ENCODE results near the gene ADAMTS2. TPM values are rescaled to one million over a fixed set of nuclear protein-coding genes. Genes with fewer than 3 reads are reported as not detected.

ADAMTS2 gene
- total RNA-seq, 1 donor from 2014 or later = 0.29 TPM

GRCh38 chr5:179192185-179192890 is 152.9 kb downstream of the ADAMTS2 start:
- no peak for DNase-seq (ENCODE audit: low read depth)
- TF ChIP-seq CTCF (conservative IDR thresholded peaks at IDR 0.05; ENCODE audit: low read depth, low read length) = no peak
- H3K4me3 ChIP-seq (ENCODE audit: low read depth, low read length) = no peak overlapping the region

DNA sequence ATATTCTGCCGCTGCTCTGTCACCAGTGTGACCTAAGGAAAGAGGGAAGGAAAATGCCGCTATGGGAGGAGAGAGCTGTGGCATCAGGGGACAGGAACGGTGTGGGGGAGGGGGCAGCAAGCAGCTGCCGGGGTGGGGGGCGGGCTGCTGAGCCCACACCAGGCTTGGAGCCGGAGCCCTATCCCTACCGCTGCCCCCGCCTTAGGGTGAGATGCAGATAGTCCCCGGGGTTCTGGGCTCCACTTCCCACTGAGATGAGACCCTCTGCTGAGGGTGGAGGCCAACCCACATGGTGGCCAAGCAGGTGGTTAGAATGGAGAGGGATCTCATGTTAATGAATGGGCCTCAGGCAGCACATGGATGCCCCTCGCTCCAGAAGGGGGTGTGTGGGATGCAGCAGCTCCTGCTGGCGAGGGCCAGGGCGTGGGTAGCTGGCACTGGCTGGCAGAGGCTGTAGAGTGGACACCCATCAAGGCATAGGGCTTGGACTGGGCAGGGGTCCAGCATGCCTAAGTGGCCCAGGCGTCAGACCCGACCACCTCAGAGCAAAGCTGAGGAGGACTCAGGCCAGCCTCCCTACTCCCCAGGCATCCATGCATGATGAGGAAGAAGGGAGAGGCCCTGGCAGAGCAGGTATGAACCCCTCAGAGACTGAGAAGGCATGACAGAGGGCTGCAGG is 153.6 kb downstream of the ADAMTS2 start:
- H3K4me3 ChIP-seq (ENCODE audit: low read depth, low read length) = no peak overlapping the region
- no peak for DNase-seq (ENCODE audit: low read depth)
- no peak for TF ChIP-seq CTCF (conservative IDR thresholded peaks at IDR 0.05; ENCODE audit: low read depth, low read length)

GRCh38 chr5:179190851-179191505 is 154.3 kb downstream of the ADAMTS2 start:
- no peak for DNase-seq (ENCODE audit: low read depth)
- H3K4me3 ChIP-seq (ENCODE audit: low read depth, low read length) = no peak overlapping the region
- no peak for TF ChIP-seq CTCF (conservative IDR thresholded peaks at IDR 0.05; ENCODE audit: low read depth, low read length)

DNA sequence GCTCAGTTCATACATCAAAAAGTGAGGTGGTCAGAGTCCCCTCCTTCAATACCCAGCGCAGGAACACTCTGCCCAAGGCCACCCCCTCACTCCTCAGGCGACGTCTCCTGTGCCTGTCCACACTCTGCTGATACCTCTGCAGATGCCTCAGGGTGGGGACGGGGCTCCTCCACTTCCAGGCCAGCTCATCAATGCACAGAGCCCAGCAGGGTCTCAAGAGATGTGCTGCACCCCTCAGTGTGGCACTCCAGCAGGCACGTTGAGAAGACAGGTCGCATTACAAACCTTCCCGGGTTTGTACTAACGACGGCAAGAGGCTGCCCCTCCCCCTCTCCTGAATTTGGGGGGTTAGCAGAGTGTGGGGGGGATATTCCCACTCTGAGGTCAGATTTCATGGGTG is 156.6 kb downstream of the ADAMTS2 start:
- TF ChIP-seq CTCF (conservative IDR thresholded peaks at IDR 0.05; ENCODE audit: low read depth, low read length) = no peak
- no peak overlapping the region for H3K4me3 ChIP-seq (ENCODE audit: low read depth, low read length)
- no peak for DNase-seq (ENCODE audit: low read depth)

DNA sequence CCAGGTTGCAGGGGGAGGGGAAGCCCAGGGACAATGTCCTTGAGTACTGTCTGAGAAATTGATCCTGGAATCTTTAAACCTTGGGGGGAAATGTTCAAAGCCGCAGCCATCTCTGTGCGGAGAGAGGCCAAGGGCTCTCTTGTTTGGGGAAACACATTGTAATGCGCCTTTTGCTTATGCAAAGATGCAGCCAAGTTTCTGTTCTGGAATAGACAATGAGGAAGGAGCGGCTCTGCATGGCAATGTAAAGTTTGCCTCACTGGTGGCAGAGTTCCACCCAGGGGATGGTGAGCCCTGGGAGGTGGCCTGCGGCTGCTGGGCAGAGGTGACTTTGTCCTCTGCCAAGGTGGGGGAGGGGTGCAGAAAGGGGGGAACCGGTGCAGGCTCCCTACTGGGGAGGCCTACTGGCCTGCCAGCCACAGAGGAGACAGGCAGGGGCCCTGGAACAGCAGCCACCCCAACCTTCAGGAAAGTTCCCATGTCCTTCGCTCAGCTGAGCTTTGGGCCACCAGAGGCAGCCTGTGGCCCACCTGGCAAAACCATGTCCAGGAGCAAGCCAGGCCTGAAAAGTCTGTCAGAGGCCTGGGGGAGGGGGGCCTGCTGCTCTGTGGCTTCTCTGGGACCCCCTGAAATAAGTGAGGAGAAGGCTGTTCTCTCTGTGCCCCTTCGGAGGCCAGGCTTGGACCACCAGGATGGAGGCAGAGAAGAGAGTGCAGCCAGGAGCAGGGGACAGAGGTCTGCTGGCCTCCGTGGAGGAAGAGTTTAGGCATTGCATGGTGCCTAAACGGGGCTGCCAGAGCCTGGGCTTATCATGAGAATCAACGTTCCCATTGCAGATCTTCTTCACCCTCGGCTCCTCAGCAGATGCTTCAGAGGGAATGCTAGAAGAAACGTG is 157.3 kb downstream of the ADAMTS2 start:
- TF ChIP-seq CTCF (conservative IDR thresholded peaks at IDR 0.05; ENCODE audit: low read depth, low read length) = no peak
- DNase-seq (ENCODE audit: low read depth) = no peak
- no peak overlapping the region for H3K4me3 ChIP-seq (ENCODE audit: low read depth, low read length)

- DNase-seq (ENCODE audit: low read depth) = no peak
- no peak overlapping the region for H3K4me3 ChIP-seq (ENCODE audit: low read depth, low read length)
- no peak for TF ChIP-seq CTCF (conservative IDR thresholded peaks at IDR 0.05; ENCODE audit: low read depth, low read length)
Observed at GRCh38 chr5:179187229-179187678, 158.0 kb downstream of the ADAMTS2 start.

Measured in epithelial cell of proximal tubule (primary cell).